Endothelial cell of umbilical vein (primary cell): ENCODE results near the gene CCNDBP1. TPM values are rescaled to one million over a fixed set of nuclear protein-coding genes. Genes with fewer than 3 reads are reported as not detected.

ENCODE experiments used
- BruUV-seq: library from RNA; stranded (reverse); fragments of 400-500 nt; replicated peaks from 2 replicates; lab custom pipeline; 2021; lab: Mats Ljungman, UMichigan
- CTCF ChIA-PET: fragments of 300-600, 350-600 bp; sonication (Branson Sonifier 250); formaldehyde crosslinking; loops from one replicate; lab custom pipeline; 2021; ENCODE audit warnings: antibody characterized with exemption, inconsistent platforms; lab: Charles Lee
- POLR2A ChIA-PET: fragments of 300-600, 350-600 bp; sonication (Branson Sonifier 250); formaldehyde crosslinking; loops from one replicate; lab custom pipeline; 2021; ENCODE audit warnings: antibody characterized with exemption, inconsistent platforms; lab: Charles Lee
- DNase-seq: peaks from one replicate; pipeline ENCODE4 v3.0.0-alpha.2; 2011; ENCODE audit warnings: low read depth, low spot score
- FAIRE-seq: peaks from 2 replicates; lab custom pipeline; 2011; peaks lifted over from hg19 to GRCh38; lab: Jason Lieb, UNC
- H2AFZ ChIP-seq: 2 replicates; pipeline ENCODE4 v1.6.0; 2012; ENCODE audit warnings: low read depth, low read length, control low read depth, inconsistent platforms
- H3K27ac ChIP-seq: 2 replicates; pipeline ENCODE4 v1.5.1; 2011; ENCODE audit warnings: low read depth, mild to moderate bottlenecking, control low read depth, low read length, moderate library complexity; ENCODE audit not compliant: insufficient read depth
- H3K27me3 ChIP-seq, 2 experiments: 2 replicates each; pipeline versions ENCODE4 v1.6.0 to v1.6.1; 2011; ENCODE audit warnings: low read length in 2 of 2, mixed read lengths in 1 of 2; ENCODE audit not compliant: control insufficient read depth in 2 of 2, insufficient read depth in 2 of 2
- H3K36me3 ChIP-seq, 2 experiments: 2 replicates in 1 of 2; 3 replicates in 1 of 2; pipeline ENCODE4 v1.5.1; 2011; ENCODE audit warnings: low read length in 2 of 2, mild to moderate bottlenecking in 1 of 2, moderate library complexity in 1 of 2; ENCODE audit not compliant: control insufficient read depth in 2 of 2, insufficient read depth in 2 of 2; ENCODE audit errors: extremely low read depth in 1 of 2
- H3K4me1 ChIP-seq: 3 replicates; pipeline ENCODE4 v1.5.1; 2011; ENCODE audit warnings: mild to moderate bottlenecking, low read length; ENCODE audit not compliant: control insufficient read depth, insufficient read depth; ENCODE audit errors: extremely low read depth
- H3K4me2 ChIP-seq: 2 replicates; pipeline ENCODE4 v1.6.1; 2011; ENCODE audit warnings: low read length, control low read depth, mixed read lengths; ENCODE audit not compliant: insufficient read depth
- H3K4me3 ChIP-seq, 3 experiments: fragments of 200-600 bp in 1 of 3; sonication (generic), shearing (Covaris generic) in 1 of 3; replicated peaks in 1 of 3; 2 replicates each; pipeline ENCODE4 v1.5.1; 2011 to 2016; ENCODE audit warnings: control low read depth in 3 of 3, low read length in 3 of 3, mild to moderate bottlenecking in 2 of 3, inconsistent platforms in 1 of 3, low read depth in 1 of 3, moderate library complexity in 1 of 3; ENCODE audit not compliant: insufficient read depth in 1 of 3
- H3K79me2 ChIP-seq: 2 replicates; pipeline ENCODE4 v1.6.0; 2012; ENCODE audit warnings: low read length, inconsistent platforms; ENCODE audit not compliant: control insufficient read depth, insufficient read depth
- H3K9ac ChIP-seq: replicated peaks from 2 replicates; pipeline ENCODE3; 2011; ENCODE audit warnings: low read length, control low read depth; ENCODE audit not compliant: insufficient read depth; ENCODE audit errors: extremely low read depth
- H3K9me1 ChIP-seq: replicated peaks from 3 replicates; pipeline ENCODE4 v1.6.0; 2011; ENCODE audit warnings: mild to moderate bottlenecking, low read length; ENCODE audit not compliant: control insufficient read depth, insufficient read depth; ENCODE audit errors: extremely low read depth
- H3K9me3 ChIP-seq: replicated peaks from 2 replicates; pipeline ENCODE4 v1.5.1; 2012; ENCODE audit warnings: low read length, inconsistent platforms; ENCODE audit not compliant: control insufficient read depth, insufficient read depth
- H4K20me1 ChIP-seq: replicated peaks from 2 replicates; pipeline ENCODE3; 2011; ENCODE audit warnings: mild to moderate bottlenecking, low read length; ENCODE audit not compliant: control insufficient read depth, insufficient read depth; ENCODE audit errors: extremely low read depth
- EZH2 ChIP-seq: IDR thresholded peaks from 2 replicates; pipeline ENCODE4 v1.6.1; 2012; ENCODE audit warnings: borderline replicate concordance, low read depth, mild to moderate bottlenecking, moderate library complexity, low read length, inconsistent platforms; ENCODE audit not compliant: severe bottlenecking
- FOS ChIP-seq: IDR thresholded peaks from 2 replicates; pipeline ENCODE4 v1.6.1; 2011; ENCODE audit warnings: mild to moderate bottlenecking, low read length, moderate library complexity, borderline replicate concordance; ENCODE audit not compliant: insufficient read depth
- GATA2 ChIP-seq: IDR thresholded peaks from 2 replicates; pipeline ENCODE4 v1.7.0; 2011; ENCODE audit warnings: low read depth, mild to moderate bottlenecking, moderate library complexity, mixed read lengths, low read length; ENCODE audit not compliant: insufficient read length, insufficient read depth
- JUN ChIP-seq: IDR thresholded peaks from 2 replicates; pipeline ENCODE4 v1.6.1; 2011; ENCODE audit warnings: borderline replicate concordance, low read depth; ENCODE audit not compliant: insufficient read length, insufficient read depth
- MAX ChIP-seq: IDR thresholded peaks from 2 replicates; pipeline ENCODE4 v1.6.1; 2011; ENCODE audit not compliant: insufficient read depth, insufficient read length
- MYC ChIP-seq: IDR thresholded peaks from one replicate; pipeline ENCODE4 v1.6.1; 2011; ENCODE audit warnings: mild to moderate bottlenecking, low read depth, low read length
- POLR2A ChIP-seq: IDR thresholded peaks from 2 replicates; pipeline ENCODE4 v1.6.1; 2012; ENCODE audit warnings: low read depth, mild to moderate bottlenecking, control low read depth, low read length
- POLR2AphosphoS5 ChIP-seq: IDR thresholded peaks from 2 replicates; pipeline ENCODE4 v1.6.1; 2012; ENCODE audit warnings: low read depth, mild to moderate bottlenecking, control low read depth, low read length, moderate library complexity; ENCODE audit not compliant: insufficient read depth
- dilution Hi-C: fragments of 300-500 bp; cut with MboI; formaldehyde crosslinking; loops from one replicate; pipeline ENCODE4 v1.15.0; 2019; ENCODE audit warnings: low sequenced_read_pairs; ENCODE audit not compliant: extremely low pct_ligation_motif_present
- intact Hi-C: fragments of 100-400 bp; cut with micrococcal nuclease; formaldehyde crosslinking; loops from one replicate; pipeline ENCODE4 v1.10.0; 2022
- polyA plus RNA-seq, 4 experiments: library from polyadenylated mRNA; depleted of rRNA in 3 of 4; stranded (reverse) in 3 of 4; unstranded in 1 of 4; fragments of >200 nt; gene quantifications; 2 replicates each; pipeline versions ENCODE4 v1.2.1 to v1.2.3, GENCODE V29; 2011 to 2012; ENCODE audit warnings: missing spikeins in 1 of 4
- total RNA-seq: library from RNA; stranded (reverse); gene quantifications from 2 replicates; pipeline ENCODE4 v1.2.3, GENCODE V29; 2021
- TF ChIP-seq, protein P1 (sequence below), 2 donors: IDR thresholded peaks; 1 replicate in 1 of 2; 2 replicates in 1 of 2; pipeline ENCODE4 v1.5.1; 2011; ENCODE audit warnings: low read length in 2 of 2, mild to moderate bottlenecking in 2 of 2, moderate library complexity in 2 of 2, control low read depth in 1 of 2, inconsistent platforms in 1 of 2, low read depth in 1 of 2; ENCODE audit not compliant: insufficient read depth in 1 of 2; ENCODE audit errors: extremely low read depth in 1 of 2

CCNDBP1 gene
- total and polyA plus RNA-seq, 2 donors (not counting 3 experiments of a cell fraction or from before 2014, with no cell fraction given), result 39.9 to 54.9 TPM

DNA sequence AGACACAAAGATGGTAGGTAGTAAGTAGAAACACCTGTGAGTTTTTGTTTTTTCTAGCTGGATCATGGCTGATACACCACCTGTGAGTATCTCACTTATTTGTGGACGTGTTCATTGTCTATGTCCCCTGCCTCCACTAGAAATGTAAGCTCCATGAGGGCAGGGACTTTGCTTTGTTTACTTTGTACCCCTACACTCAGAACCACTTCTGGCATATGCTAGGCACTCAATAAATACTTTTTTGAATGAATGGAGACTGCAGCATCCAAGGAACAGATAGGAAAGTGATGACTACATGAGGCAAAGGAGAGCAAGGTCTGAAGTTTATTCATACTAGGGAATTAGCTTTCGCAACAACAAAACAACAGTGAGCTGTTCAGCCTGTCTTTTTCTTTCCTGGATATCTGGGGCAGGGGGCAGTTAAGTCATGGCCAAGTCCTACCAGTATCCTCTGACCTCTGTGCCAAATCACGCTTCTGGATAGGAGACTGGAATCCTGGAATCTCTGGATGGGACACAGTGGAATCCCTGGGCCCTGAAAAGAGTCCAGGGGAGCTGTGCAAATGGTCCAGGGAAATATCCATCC lies 47.2 kb downstream of the CCNDBP1 start:
- peaks cover 0 to 12% of the 10 kb centered on the region in 2 experiments for H3K27me3 ChIP-seq

More for the DNA sequence above, 47.2 kb downstream of the CCNDBP1 start:
- no peak for DNase-seq
- ChIA-PET POLR2A (no interaction called here), CTCF (interaction anchor here (0.8 to 2.0 kb wide), 2 partner anchors 28 to 53 kb away, joined by 3 to 8 read pairs; no protein-coding TSS in a partner anchor)
- no peak overlapping the region for H3K27ac ChIP-seq
- no peaks in the 10 kb centered on the region for H3K79me2 ChIP-seq
- no peak overlapping the region for H3K4me2 ChIP-seq
- BruUV-seq, result no TSS peak
- no peaks in the 10 kb centered on the region for H3K9me1 ChIP-seq
- no peak for FAIRE-seq
- H3K36me3 ChIP-seq, result no peaks in the 10 kb centered on the region
- H2AFZ ChIP-seq, result no peak overlapping the region
- H4K20me1 ChIP-seq, result no peaks in the 10 kb centered on the region
- H3K4me1 ChIP-seq, result no peaks in the 10 kb centered on the region
- intact Hi-C loops (no loop called here), dilution Hi-C loops (no loop called here)
- TF ChIP-seq GATA2 (no peak), JUN (no peak), MYC (no peak), POLR2AphosphoS5 (no peak), POLR2A (no peak), FOS (no peak), MAX (no peak), EZH2 (no peak)
- TF ChIP-seq, protein P1, sequence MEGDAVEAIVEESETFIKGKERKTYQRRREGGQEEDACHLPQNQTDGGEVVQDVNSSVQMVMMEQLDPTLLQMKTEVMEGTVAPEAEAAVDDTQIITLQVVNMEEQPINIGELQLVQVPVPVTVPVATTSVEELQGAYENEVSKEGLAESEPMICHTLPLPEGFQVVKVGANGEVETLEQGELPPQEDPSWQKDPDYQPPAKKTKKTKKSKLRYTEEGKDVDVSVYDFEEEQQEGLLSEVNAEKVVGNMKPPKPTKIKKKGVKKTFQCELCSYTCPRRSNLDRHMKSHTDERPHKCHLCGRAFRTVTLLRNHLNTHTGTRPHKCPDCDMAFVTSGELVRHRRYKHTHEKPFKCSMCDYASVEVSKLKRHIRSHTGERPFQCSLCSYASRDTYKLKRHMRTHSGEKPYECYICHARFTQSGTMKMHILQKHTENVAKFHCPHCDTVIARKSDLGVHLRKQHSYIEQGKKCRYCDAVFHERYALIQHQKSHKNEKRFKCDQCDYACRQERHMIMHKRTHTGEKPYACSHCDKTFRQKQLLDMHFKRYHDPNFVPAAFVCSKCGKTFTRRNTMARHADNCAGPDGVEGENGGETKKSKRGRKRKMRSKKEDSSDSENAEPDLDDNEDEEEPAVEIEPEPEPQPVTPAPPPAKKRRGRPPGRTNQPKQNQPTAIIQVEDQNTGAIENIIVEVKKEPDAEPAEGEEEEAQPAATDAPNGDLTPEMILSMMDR (IDR thresholded peaks at IDR 0.05; ENCODE audit: extremely low read depth in 1 of 2, insufficient read depth in 1 of 2, low read depth in 1 of 2, low read length in 2 of 2), result no peak
- no peak overlapping the region for H3K4me3 ChIP-seq
- no peak overlapping the region for H3K9ac ChIP-seq
- no peaks in the 10 kb centered on the region for H3K9me3 ChIP-seq
